Naive B cell (primary cell): ENCODE data around the gene CUBN. TPM values are rescaled to one million over a fixed set of nuclear protein-coding genes. Genes with fewer than 3 reads are reported as not detected.
A peak's percentile ranks its signal among the peaks of the same experiment; 100 is the strongest.
"Not testable (repeated sequence)": the region's sequence is repeated elsewhere in the genome, so short reads cannot be mapped to it uniquely, and the experiment has no call there.

Experiments used
- ATAC-seq, 2 donors: fragments of 150-1000 bp; cut with Tn5 transposase; 2 replicates each; pipeline ENCODE4 v1.10.0; 2021; ENCODE audit warnings: low read depth in 2 of 2, mild to moderate bottlenecking in 2 of 2, moderate library complexity in 2 of 2
- DNase-seq: peaks from one replicate; pipeline ENCODE4 v3.0.0; 2022
- H3K27ac Mint-ChIP-seq, 6 donors: one replicate each; pipeline ENCODE4 v1.8.0; 2020 to 2022; ENCODE audit warnings: mild to moderate bottlenecking in 6 of 6, mixed read lengths in 6 of 6, moderate library complexity in 5 of 6, inconsistent platforms in 2 of 6
- H3K27me3 Mint-ChIP-seq, 3 donors: one replicate each; pipeline ENCODE4 v1.8.0; 2021 to 2022; ENCODE audit warnings: mixed read lengths in 3 of 3, mild to moderate bottlenecking in 1 of 3
- H3K36me3 Mint-ChIP-seq, 2 donors: one replicate each; pipeline ENCODE4 v1.8.0; 2020 to 2022; ENCODE audit warnings: mixed read lengths in 2 of 2, inconsistent platforms in 1 of 2, mild to moderate bottlenecking in 1 of 2
- H3K4me1 Mint-ChIP-seq, 3 donors: one replicate each; pipeline ENCODE4 v1.8.0; 2020 to 2022; ENCODE audit warnings: mixed read lengths in 3 of 3, inconsistent platforms in 1 of 3, mild to moderate bottlenecking in 1 of 3, moderate library complexity in 1 of 3
- H3K4me3 Mint-ChIP-seq, 8 donors: one replicate each; pipeline ENCODE4 v1.8.0; 2020 to 2022; ENCODE audit warnings: mild to moderate bottlenecking in 8 of 8, mixed read lengths in 8 of 8, moderate library complexity in 8 of 8, inconsistent platforms in 2 of 8
- H3K9me3 Mint-ChIP-seq, 7 donors: one replicate each; pipeline ENCODE4 v1.8.0; 2020 to 2022; ENCODE audit warnings: mixed read lengths in 7 of 7, mild to moderate bottlenecking in 5 of 7, inconsistent platforms in 2 of 7, moderate library complexity in 1 of 7
- polyA plus RNA-seq, 6 donors: library from polyadenylated mRNA; unstranded; fragments of 300-500 nt; fragmentation: Illumina TruSeq; gene quantifications; one replicate each; pipeline ENCODE4 v1.2.3, GENCODE V29; 2021; ENCODE audit warnings: low read depth in 6 of 6

CUBN gene
- polyA plus RNA-seq, 6 donors from 2014 or later, result 0.07 to 0.51 (median 0.34) TPM; not detected in 1

DNA sequence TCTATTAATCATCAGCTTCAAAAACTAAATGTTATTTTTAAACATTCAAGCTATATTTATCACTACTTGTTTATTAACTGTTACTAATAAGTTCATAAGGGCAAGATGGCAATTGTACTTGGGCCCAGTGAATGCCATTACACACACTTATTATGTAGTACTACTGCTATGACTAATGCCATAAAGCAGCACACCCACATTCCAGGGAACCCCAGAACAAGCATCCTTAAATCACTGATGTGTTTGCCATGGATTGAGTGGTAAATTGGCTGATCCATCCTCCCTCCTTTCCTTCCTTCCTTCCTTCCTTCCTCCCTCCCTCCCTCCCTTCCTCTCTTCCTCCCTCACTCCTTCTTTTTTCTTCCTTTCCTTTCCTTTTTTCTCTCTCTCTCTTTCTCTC lies 275.0 kb downstream of the CUBN start:
- H3K4me1 Mint-ChIP-seq, result no peaks in the 10 kb centered on the region
- H3K27ac Mint-ChIP-seq, result no peak overlapping the region
- DNase-seq (no peak), ATAC-seq (no peak)
- H3K36me3 Mint-ChIP-seq, result no peaks in the 10 kb centered on the region
- no peaks in the 10 kb centered on the region for H3K9me3 Mint-ChIP-seq
- H3K4me3 Mint-ChIP-seq, result no peak overlapping the region
- no peaks in the 10 kb centered on the region for H3K27me3 Mint-ChIP-seq

DNA sequence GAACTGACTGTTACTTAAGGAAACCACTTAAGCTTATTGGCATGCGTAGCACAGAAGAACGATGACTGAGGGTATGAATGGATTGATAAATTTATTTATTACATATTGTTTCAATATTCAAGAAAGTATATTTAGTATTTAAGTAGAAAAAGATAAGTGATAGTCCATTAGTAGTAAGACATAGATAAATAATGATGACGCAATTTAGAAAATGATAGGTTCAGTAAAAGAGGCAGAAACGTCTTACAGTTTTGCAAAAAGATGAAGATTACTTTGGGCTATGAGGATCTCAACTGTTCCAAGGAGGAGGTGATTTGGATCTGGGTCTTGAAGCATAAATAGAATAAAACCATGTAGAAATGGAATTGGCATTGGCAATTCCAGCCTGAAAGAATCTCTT lies 275.8 kb downstream of the CUBN start:
- peak overlapping the region in 1 of 6 donors; percentile 2 for H3K27ac Mint-ChIP-seq
- H3K36me3 Mint-ChIP-seq, result no peaks in the 10 kb centered on the region
- ATAC-seq (no peak), DNase-seq (no peak)
- H3K27me3 Mint-ChIP-seq, result no peaks in the 10 kb centered on the region
- no peaks in the 10 kb centered on the region for H3K4me1 Mint-ChIP-seq
- H3K4me3 Mint-ChIP-seq, result no peak overlapping the region
- no peaks in the 10 kb centered on the region for H3K9me3 Mint-ChIP-seq

DNA sequence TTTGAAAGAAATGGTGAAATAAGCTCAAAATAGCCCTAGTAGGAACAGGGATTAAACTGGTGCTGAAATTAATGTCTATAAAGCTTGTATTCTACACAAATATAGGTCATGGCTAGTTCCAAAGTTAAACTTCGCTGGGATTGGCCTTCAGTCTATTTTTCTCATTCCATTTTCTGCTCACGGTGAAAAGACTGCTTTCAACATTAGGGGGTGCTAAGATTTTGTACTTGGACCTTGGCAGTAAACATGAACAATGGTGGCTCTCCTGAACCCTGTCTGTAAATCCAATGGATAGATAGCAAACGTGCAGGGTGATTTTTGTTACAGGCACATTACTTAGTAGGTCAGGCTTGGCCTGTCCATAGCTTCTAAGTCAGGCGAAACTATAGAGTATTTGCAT lies 276.4 kb downstream of the CUBN start:
- DNase-seq, result no peak
- ATAC-seq, result no peak
- Mint-ChIP-seq H3K27me3 (no peaks in the 10 kb centered on the region), H3K4me3 (no peak overlapping the region), H3K9me3 (no peaks in the 10 kb centered on the region), H3K4me1 (no peaks in the 10 kb centered on the region), H3K27ac (no peak overlapping the region), H3K36me3 (no peaks in the 10 kb centered on the region)

GRCh38 chr10:16852624-16853023 lies 277.0 kb downstream of the CUBN start:
- ATAC-seq, result no peak
- H3K4me3 Mint-ChIP-seq, result no peak overlapping the region
- H3K9me3 Mint-ChIP-seq, result no peaks in the 10 kb centered on the region
- H3K36me3 Mint-ChIP-seq, result no peaks in the 10 kb centered on the region
- H3K27ac Mint-ChIP-seq, result no peak overlapping the region
- no peaks in the 10 kb centered on the region for H3K4me1 Mint-ChIP-seq
- DNase-seq, result no peak
- no peaks in the 10 kb centered on the region for H3K27me3 Mint-ChIP-seq

- H3K27ac Mint-ChIP-seq, result no peak overlapping the region
- H3K36me3 Mint-ChIP-seq, result no peaks in the 10 kb centered on the region
- H3K4me1 Mint-ChIP-seq, result no peaks in the 10 kb centered on the region
- ATAC-seq (no peak), DNase-seq (no peak)
- no peaks in the 10 kb centered on the region for H3K9me3 Mint-ChIP-seq
- no peaks in the 10 kb centered on the region for H3K27me3 Mint-ChIP-seq
- H3K4me3 Mint-ChIP-seq, result no peak overlapping the region
These were observed 281.0 kb downstream of the CUBN start for GRCh38 chr10:16848562-16849154.

DNA sequence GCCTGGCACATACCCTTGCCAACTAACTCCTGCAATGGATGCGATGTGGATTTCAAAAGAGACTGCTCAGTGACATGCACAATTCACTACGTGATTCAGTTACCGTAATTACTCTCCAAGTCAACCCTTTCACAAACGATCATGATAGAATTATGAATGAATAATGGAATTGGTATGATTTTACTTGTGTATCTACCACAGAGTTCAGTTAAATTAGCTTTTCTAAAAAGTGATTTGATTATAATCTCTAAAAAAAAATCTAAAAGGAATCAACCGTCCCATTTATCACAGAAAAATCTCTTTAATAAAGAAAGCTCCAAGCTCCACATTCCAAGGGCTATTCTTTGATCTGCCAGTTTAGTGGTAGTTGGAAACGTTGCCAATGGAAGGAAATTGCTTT lies 282.0 kb downstream of the CUBN start:
- H3K27me3 Mint-ChIP-seq, result peaks cover 0 to 6% (median 0%) of the 10 kb centered on the region in 3 donors
- DNase-seq, result no peak
- no peak overlapping the region for H3K27ac Mint-ChIP-seq
- ATAC-seq, result no peak
- H3K36me3 Mint-ChIP-seq, result no peaks in the 10 kb centered on the region
- no peaks in the 10 kb centered on the region for H3K9me3 Mint-ChIP-seq
- H3K4me3 Mint-ChIP-seq, result no peak overlapping the region
- no peaks in the 10 kb centered on the region for H3K4me1 Mint-ChIP-seq

- Mint-ChIP-seq H3K27ac (no peak overlapping the region), H3K27me3 (peaks cover 0 to 12% (median 0%) of the 10 kb centered on the region in 3 donors), H3K36me3 (no peaks in the 10 kb centered on the region), H3K4me1 (no peaks in the 10 kb centered on the region), H3K4me3 (no peak overlapping the region), H3K9me3 (no peaks in the 10 kb centered on the region)
- ATAC-seq (no peak), DNase-seq (no peak)
These were observed 284.4 kb downstream of the CUBN start for GRCh38 chr10:16845248-16845647.

DNA sequence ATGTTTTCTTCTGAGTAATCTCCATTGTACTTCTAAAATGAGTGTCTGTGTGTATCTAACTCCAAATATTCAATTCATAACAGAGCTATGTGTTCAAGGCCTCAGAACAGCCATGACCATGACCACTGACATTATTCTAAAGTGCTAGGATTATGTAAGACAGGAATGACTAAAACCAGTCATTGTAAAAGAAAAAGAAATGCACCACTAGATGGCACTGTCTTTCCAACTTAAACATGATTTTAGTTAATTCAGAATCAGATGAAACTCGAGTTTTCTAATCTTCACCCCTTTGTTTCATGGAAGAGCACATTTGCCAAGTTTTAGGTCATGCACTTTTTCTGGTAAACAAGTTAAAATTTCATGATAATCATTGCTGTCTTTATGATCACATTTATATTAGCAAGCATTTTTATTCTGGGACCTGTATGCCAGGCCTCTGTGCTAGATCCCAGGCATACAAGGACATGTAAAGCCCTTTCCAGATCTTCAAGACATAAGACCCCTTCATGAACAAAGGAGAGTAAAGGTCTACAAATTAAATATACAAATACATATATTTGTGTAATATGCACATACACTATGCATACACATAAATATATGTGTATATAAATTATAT lies 286.2 kb downstream of the CUBN start:
- peak overlapping the region in 1 of 6 donors; percentile 5 for H3K27ac Mint-ChIP-seq
- H3K27me3 Mint-ChIP-seq, result peaks cover 0 to 12% (median 0%) of the 10 kb centered on the region in 3 donors
- H3K4me1 Mint-ChIP-seq, result no peaks in the 10 kb centered on the region

DNA sequence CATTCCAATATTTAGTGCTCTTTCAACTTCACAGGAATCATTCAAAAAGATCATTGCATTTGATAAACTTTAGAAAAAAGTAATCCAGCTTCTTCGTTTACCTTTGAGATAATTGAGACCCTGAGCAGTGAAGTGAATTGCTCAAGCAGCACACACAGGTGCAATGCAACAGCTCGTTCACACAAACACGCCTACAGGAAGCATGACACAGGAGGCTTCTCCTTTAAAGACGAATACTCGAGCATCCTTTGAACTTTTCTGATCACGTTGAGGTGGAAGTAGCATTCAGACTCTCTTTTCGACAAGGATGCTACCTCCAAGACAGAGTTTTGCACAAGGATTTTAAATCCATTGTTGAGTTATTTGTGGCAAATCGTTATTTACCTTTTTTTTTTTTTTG lies 294.4 kb downstream of the CUBN start:
- no peak overlapping the region for H3K4me3 Mint-ChIP-seq
- ATAC-seq, result no peak
- H3K27ac Mint-ChIP-seq, result peak overlapping the region in 1 of 6 donors; percentile 54
- H3K4me1 Mint-ChIP-seq, result no peaks in the 10 kb centered on the region
- DNase-seq, result no peak
- H3K9me3 Mint-ChIP-seq, result no peaks in the 10 kb centered on the region
- H3K27me3 Mint-ChIP-seq, result peaks cover 0 to 4% (median 0%) of the 10 kb centered on the region in 3 donors
- H3K36me3 Mint-ChIP-seq, result no peaks in the 10 kb centered on the region

More for the DNA sequence above, 286.2 kb downstream of the CUBN start:
- ATAC-seq, result peak; percentile 37 to 56
- no peak overlapping the region for H3K4me3 Mint-ChIP-seq
- peak; percentile 44 for DNase-seq
- H3K36me3 Mint-ChIP-seq, result no peaks in the 10 kb centered on the region
- no peaks in the 10 kb centered on the region for H3K9me3 Mint-ChIP-seq

- no peaks in the 10 kb centered on the region for H3K9me3 Mint-ChIP-seq
- H3K4me1 Mint-ChIP-seq, result peaks cover 0 to 5% (median 4%) of the 10 kb centered on the region in 3 donors
- no peak for DNase-seq
- peaks cover 0 to 4% (median 0%) of the 10 kb centered on the region in 3 donors for H3K27me3 Mint-ChIP-seq
- no peak overlapping the region for H3K4me3 Mint-ChIP-seq
- ATAC-seq, result no peak
- H3K27ac Mint-ChIP-seq, result no peak overlapping the region
- H3K36me3 Mint-ChIP-seq, result no peaks in the 10 kb centered on the region
These were observed 297.1 kb downstream of the CUBN start for GRCh38 chr10:16832351-16833080.

DNA sequence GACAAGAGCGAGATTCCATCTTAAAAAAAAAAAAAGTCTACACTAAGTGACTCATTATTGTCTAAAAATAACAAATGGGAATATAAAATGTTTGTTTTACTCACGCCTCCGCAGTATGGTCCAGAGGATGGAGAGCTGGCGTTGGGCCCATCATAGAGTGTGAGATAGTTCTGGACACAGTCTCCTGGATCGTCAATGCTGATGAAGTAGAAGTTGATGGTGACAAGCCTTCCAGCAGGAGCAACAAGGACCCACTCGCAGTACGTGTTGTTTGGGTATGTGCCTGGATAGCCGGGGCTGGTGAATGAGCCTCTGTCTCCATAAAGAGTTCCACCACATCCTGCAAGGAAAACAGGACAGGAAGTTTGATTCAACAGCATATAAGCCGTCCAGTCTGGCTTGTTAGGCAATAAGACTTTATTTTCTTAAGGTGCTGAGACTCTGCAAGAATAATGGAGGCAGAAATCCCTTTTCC lies 300.9 kb downstream of the CUBN start:
- H3K27me3 Mint-ChIP-seq, result peaks cover 0 to 4% (median 0%) of the 10 kb centered on the region in 3 donors
- H3K4me3 Mint-ChIP-seq, result peak overlapping the region in 1 of 8 donors; percentile 42
- no peak for ATAC-seq
- H3K27ac Mint-ChIP-seq, result peak overlapping the region in 1 of 6 donors; percentile 46
- DNase-seq, result no peak
- peaks cover 0 to 5% (median 4%) of the 10 kb centered on the region in 3 donors for H3K4me1 Mint-ChIP-seq
- no peaks in the 10 kb centered on the region for H3K9me3 Mint-ChIP-seq
- H3K36me3 Mint-ChIP-seq, result no peaks in the 10 kb centered on the region

DNA sequence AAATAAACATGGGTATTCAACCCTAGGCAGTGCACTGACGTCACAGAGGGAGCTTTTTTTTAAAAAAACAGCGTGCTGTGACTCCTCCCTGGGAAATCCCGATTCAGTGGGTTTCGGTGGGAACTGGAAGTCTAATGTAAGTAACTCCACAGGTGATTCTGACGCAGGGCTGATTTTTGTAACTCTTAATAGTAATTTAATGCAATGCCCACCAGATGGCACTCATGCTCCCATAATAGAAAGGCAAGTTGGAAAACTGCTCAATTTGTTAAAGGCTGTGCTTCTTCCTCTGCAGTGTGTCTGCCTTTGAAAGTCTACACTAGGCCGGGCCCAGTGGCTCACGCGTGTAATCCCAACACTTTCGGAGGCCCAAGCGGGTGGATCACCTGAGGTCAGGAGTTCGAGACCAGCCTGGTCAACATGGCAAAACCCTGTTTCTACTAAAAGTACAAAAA lies 301.5 kb downstream of the CUBN start:
- H3K4me1 Mint-ChIP-seq, result peaks cover 0 to 5% (median 4%) of the 10 kb centered on the region in 3 donors
- ATAC-seq (peak; percentile 77), DNase-seq (peak; percentile 56)
- H3K27ac Mint-ChIP-seq, result peak overlapping the region in 1 of 6 donors; percentile 70
- H3K9me3 Mint-ChIP-seq, result peaks cover 0 to 6% (median 3%) of the 10 kb centered on the region in 7 donors
- peaks cover 4 to 5% of the 10 kb centered on the region in 2 donors for H3K36me3 Mint-ChIP-seq
- H3K27me3 Mint-ChIP-seq, result peaks cover 0 to 4% (median 0%) of the 10 kb centered on the region in 3 donors
- no peak overlapping the region for H3K4me3 Mint-ChIP-seq

DNA sequence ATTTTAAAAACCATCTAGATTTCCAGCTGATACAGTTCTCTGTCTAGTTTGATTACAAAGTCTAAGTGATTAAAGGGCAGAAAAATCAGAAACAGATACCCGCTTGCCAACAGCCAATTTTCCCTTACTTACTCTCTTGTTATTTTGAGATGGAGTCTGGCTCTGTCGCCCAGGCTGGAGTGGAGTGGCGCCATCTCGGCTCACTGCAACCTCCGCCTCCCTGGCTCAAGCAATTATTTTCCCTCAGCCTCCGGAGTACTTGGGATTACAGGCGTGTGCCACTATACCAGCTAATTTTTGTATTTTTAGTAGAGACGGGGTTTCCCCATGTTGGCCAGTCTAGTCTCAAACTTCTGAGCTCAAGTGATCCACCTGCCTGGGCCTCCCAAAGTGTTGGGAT lies 302.1 kb downstream of the CUBN start:
- Mint-ChIP-seq H3K36me3 (peaks cover 6 to 12% of the 10 kb centered on the region in 2 donors), H3K27ac (peak overlapping the region in 1 of 6 donors; percentile 41), H3K9me3 (peaks cover 4 to 12% (median 8%) of the 10 kb centered on the region in 7 donors)
- not testable (repeated sequence) for DNase-seq, H3K4me3 Mint-ChIP-seq, H3K4me1 Mint-ChIP-seq, H3K27me3 Mint-ChIP-seq, ATAC-seq
